NCI-H460 (cell line): ENCODE results near the gene SMG7. TPM values are rescaled to one million over a fixed set of nuclear protein-coding genes. Genes with fewer than 3 reads are reported as not detected.

Experiments
- DNase-seq: peaks from one replicate; pipeline ENCODE4 v3.0.0-alpha.2; 2016; ENCODE audit warnings: low read depth; ENCODE audit errors: extremely low read depth
- total RNA-seq: library from RNA; depleted of rRNA; stranded (reverse); fragments of >200 nt; shearing (Covaris generic); gene quantifications from 2 replicates; pipeline ENCODE4 v1.2.3, GENCODE V29; 2014; rRNA removed

The SMG7 gene
- total RNA-seq, 1 experiment from 2014 or later: 18.6 TPM

- no peak for DNase-seq
These were observed 111.8 kb downstream of the SMG7 start for GRCh38 chr1:183584147-183584546.

- DNase-seq: no peak
These were observed 112.7 kb downstream of the SMG7 start for GRCh38 chr1:183585038-183585437.

- no peak for DNase-seq
These were observed 114.2 kb downstream of the SMG7 start for GRCh38 chr1:183586455-183586854.

GRCh38 chr1:183586926-183587325 lies 114.6 kb downstream of the SMG7 start:
- DNase-seq: no peak

GRCh38 chr1:183588827-183589226 lies 116.5 kb downstream of the SMG7 start:
- no peak for DNase-seq

- DNase-seq: no peak
These were observed 117.1 kb downstream of the SMG7 start for GRCh38 chr1:183589384-183589783.

- DNase-seq: no peak
These were observed 117.6 kb downstream of the SMG7 start for GRCh38 chr1:183589874-183590243.

- no peak for DNase-seq
These were observed 118.2 kb downstream of the SMG7 start, which contains the start of gene NCF2 for GRCh38 chr1:183590244-183591191. TSS of gene NCF2 (minus strand) at chr1:183590459. CDS start at chr1:183590329, 130 bp downstream.

- no peak for DNase-seq
These were observed 120.4 kb downstream of the SMG7 start for GRCh38 chr1:183592733-183593132.

- DNase-seq: no peak
These were observed 121.1 kb downstream of the SMG7 start for GRCh38 chr1:183593356-183593755.

- no peak for DNase-seq
These were observed 123.2 kb downstream of the SMG7 start for GRCh38 chr1:183595537-183595936.

- no peak for DNase-seq
These were observed 124.2 kb downstream of the SMG7 start for GRCh38 chr1:183596500-183596899.

GRCh38 chr1:183597656-183598347 lies 125.5 kb downstream of the SMG7 start:
- no peak for DNase-seq

- no peak for DNase-seq
These were observed 126.1 kb downstream of the SMG7 start for GRCh38 chr1:183598386-183598785.

- DNase-seq: peak; percentile 67
These were observed 127.8 kb downstream of the SMG7 start for GRCh38 chr1:183600136-183600535.

GRCh38 chr1:183600634-183601033 lies 128.3 kb downstream of the SMG7 start:
- DNase-seq: no peak

GRCh38 chr1:183602510-183602909 lies 130.2 kb downstream of the SMG7 start:
- DNase-seq: no peak

Other genes starting within 250 kb of the SMG7 start
- 5.3 and 8.3 TPM in 2 replicates for gene NMNAT2, start 54.1 kb upstream of the SMG7 start, total RNA-seq
- 0.17 and 0.29 TPM in 2 replicates for gene NCF2, start 118.0 kb downstream of the SMG7 start, total RNA-seq
- gene ARPC5, start 163.3 kb downstream of the SMG7 start, total RNA-seq: 132 and 156 TPM in 2 replicates
- not detected in 2 replicates for gene APOBEC4, start 180.8 kb downstream of the SMG7 start, total RNA-seq